Activated T-cell treated with anti-CD3 and anti-CD28 coated beads for 4 hours (primary cell): ENCODE results near the gene U2AF2.
A peak's percentile ranks its signal among the peaks of the same experiment; 100 is the strongest.

Experiments used
- DNase-seq: peaks from one replicate; pipeline ENCODE4 v3.0.0-alpha.2; 2020

Gene U2AF2

GRCh38 chr19:55644191-55644833 lies 10.5 kb upstream of the U2AF2 start:
- DNase-seq, result no peak

- no peak for DNase-seq
Measured at GRCh38 chr19:55644842-55645511, 9.9 kb upstream of the U2AF2 start.

GRCh38 chr19:55645512-55645881 lies 9.3 kb upstream of the U2AF2 start:
- DNase-seq, result no peak

- DNase-seq, result no peak
Measured at GRCh38 chr19:55646889-55647731, 7.7 kb upstream of the U2AF2 start.

- DNase-seq, result peak; percentile 56
Measured at GRCh38 chr19:55647732-55648584, 6.9 kb upstream of the U2AF2 start, which contains the start of gene CCDC106. Gene CCDC106, plus strand, starts transcription at chr19:55648212. Its CDS starts 835 bp downstream, at chr19:55649047.

GRCh38 chr19:55648585-55649267 lies 6.1 kb upstream of the U2AF2 start:
- DNase-seq, result no peak

GRCh38 chr19:55649268-55650125 lies 5.3 kb upstream of the U2AF2 start:
- DNase-seq, result no peak

- DNase-seq, result no peak
Measured at GRCh38 chr19:55650126-55650557, 4.7 kb upstream of the U2AF2 start.

- DNase-seq, result no peak
Measured at GRCh38 chr19:55650602-55651230, 4.1 kb upstream of the U2AF2 start.

GRCh38 chr19:55651236-55651635 lies 3.6 kb upstream of the U2AF2 start:
- DNase-seq, result no peak

- no peak for DNase-seq
Measured at GRCh38 chr19:55652311-55653128, 2.3 kb upstream of the U2AF2 start.

GRCh38 chr19:55653651-55654322 lies 1.0 kb upstream of the U2AF2 start:
- DNase-seq, result peak; percentile 98

GRCh38 chr19:55654323-55654867 lies 440 bp upstream of the U2AF2 start:
- DNase-seq, result peak; percentile 95

- DNase-seq, result no peak
Measured at GRCh38 chr19:55655648-55656040, 809 bp downstream of the U2AF2 start.

GRCh38 chr19:55656552-55656951 lies 1.7 kb downstream of the U2AF2 start:
- DNase-seq, result no peak

- DNase-seq, result no peak
Measured at GRCh38 chr19:55656988-55657747, 2.3 kb downstream of the U2AF2 start.

GRCh38 chr19:55658846-55659459 lies 4.1 kb downstream of the U2AF2 start:
- no peak for DNase-seq

GRCh38 chr19:55659822-55660221 lies 5.0 kb downstream of the U2AF2 start:
- no peak for DNase-seq
